SK-N-MC (cell line): ENCODE measurements around the gene EXOSC2.

Experiments used
- EZH2 ChIP-seq: fragments of 200-600 bp; sonication (generic); IDR thresholded peaks from one replicate; pipeline ENCODE4 v1.6.1; 2017; ENCODE audit warnings: antibody characterized with exemption
- POLR2AphosphoS5 ChIP-seq: IDR thresholded peaks from 2 replicates; pipeline ENCODE4 v1.6.1; 2012; ENCODE audit warnings: mild to moderate bottlenecking, low read depth, low read length, borderline replicate concordance

- TF ChIP-seq EZH2, result no peak
- TF ChIP-seq POLR2AphosphoS5, result no peak
Measured at GRCh38 chr9:130693101-130693425, 517 bp upstream of the EXOSC2 start.
